Activated CD8-positive, alpha-beta memory T cell treated with anti-CD3 and anti-CD28 coated beads, Interleukin-2, amount 50 U/mL, for 1 hour (primary cell): Measurements from ENCODE around the gene PC.
"Not testable (repeated sequence)": the region's sequence is repeated elsewhere in the genome, so short reads cannot be mapped to it uniquely, and the experiment has no call there.

Experiments used
- DNase-seq: peaks from one replicate; pipeline ENCODE4 v3.0.0-alpha.2; 2020; ENCODE audit errors: extremely low read depth

The PC gene

GRCh38 chr11:66958232-66958955 lies at the start of gene PC:
PC (minus strand) TSS chr11:66958383; CDS start chr11:66872159, 86,224 bp downstream.
- peak; percentile 91 for DNase-seq

GRCh38 chr11:67007126-67007525 lies 48.9 kb upstream of the PC start:
- no peak for DNase-seq

GRCh38 chr11:67006029-67006884 lies 48.1 kb upstream of the PC start:
- no peak for DNase-seq

GRCh38 chr11:67005200-67005599 lies 47.0 kb upstream of the PC start:
- DNase-seq: not testable (repeated sequence)

GRCh38 chr11:67002921-67003411 lies 44.8 kb upstream of the PC start:
- no peak for DNase-seq

GRCh38 chr11:67002297-67002913 lies 44.2 kb upstream of the PC start:
- DNase-seq: no peak

- no peak for DNase-seq
These were observed 43.1 kb upstream of the PC start for GRCh38 chr11:67001332-67001731.

- DNase-seq: no peak
These were observed 41.4 kb upstream of the PC start for GRCh38 chr11:66999555-66999954.

- no peak for DNase-seq
These were observed 38.6 kb upstream of the PC start for GRCh38 chr11:66996609-66997273.

GRCh38 chr11:66992041-66992440 lies 33.9 kb upstream of the PC start:
- no peak for DNase-seq

GRCh38 chr11:66989360-66989759 lies 31.2 kb upstream of the PC start:
- DNase-seq: not testable (repeated sequence)

- not testable (repeated sequence) for DNase-seq
These were observed 30.6 kb upstream of the PC start for GRCh38 chr11:66988741-66989140.

- no peak for DNase-seq
These were observed 29.9 kb upstream of the PC start for GRCh38 chr11:66987924-66988637.

GRCh38 chr11:66987158-66987620 lies 29.0 kb upstream of the PC start:
- DNase-seq: no peak

- no peak for DNase-seq
These were observed 28.0 kb upstream of the PC start for GRCh38 chr11:66986178-66986545.

GRCh38 chr11:66985508-66986177 lies 27.5 kb upstream of the PC start:
- DNase-seq: no peak

- DNase-seq: no peak
These were observed 25.2 kb upstream of the PC start for GRCh38 chr11:66983275-66983924.

GRCh38 chr11:66981976-66982578 lies 23.9 kb upstream of the PC start:
- DNase-seq: no peak

- DNase-seq: no peak
These were observed 21.3 kb upstream of the PC start for GRCh38 chr11:66979336-66979980.
